Central memory CD8-positive, alpha-beta T cell (primary cell): ENCODE data around the gene TRA2A.
A peak's percentile ranks its signal among the peaks of the same experiment; 100 is the strongest.

Experiments used
- ATAC-seq: fragments of 150-1000 bp; cut with Tn5 transposase; replicated peaks from 2 replicates; pipeline ENCODE4 v1.10.0; 2022; ENCODE audit warnings: mild to moderate bottlenecking, moderate FRiP score, moderate number of reproducible peaks; ENCODE audit not compliant: poor library complexity, severe bottlenecking; ENCODE audit errors: extremely low read depth
- DNase-seq, 2 donors: peaks; one replicate each; pipeline ENCODE4 v3.0.0; 2021; ENCODE audit warnings: low spot score in 2 of 2
- H3K27ac Mint-ChIP-seq: one replicate; pipeline ENCODE4 v1.8.0; 2022; ENCODE audit warnings: low read depth, mild to moderate bottlenecking, moderate library complexity, mixed read lengths
- H3K27me3 Mint-ChIP-seq: one replicate; pipeline ENCODE4 v1.8.0; 2022; ENCODE audit warnings: mixed read lengths
- H3K36me3 Mint-ChIP-seq: one replicate; pipeline ENCODE4 v1.8.0; 2022; ENCODE audit warnings: mild to moderate bottlenecking, moderate library complexity, mixed read lengths; ENCODE audit not compliant: insufficient read depth
- H3K4me1 Mint-ChIP-seq: one replicate; pipeline ENCODE4 v1.8.0; 2022; ENCODE audit warnings: mixed read lengths
- H3K4me3 Mint-ChIP-seq: one replicate; pipeline ENCODE4 v1.8.0; 2022; ENCODE audit warnings: mild to moderate bottlenecking, moderate library complexity, mixed read lengths
- H3K9me3 Mint-ChIP-seq: one replicate; pipeline ENCODE4 v1.8.0; 2022; ENCODE audit warnings: mixed read lengths

TRA2A gene

GRCh38 chr7:23531794-23532489 is at the start of gene TRA2A:
Gene TRA2A, minus strand, starts transcription at chr7:23531981. Its CDS starts 157 bp downstream, at chr7:23531824.
- Mint-ChIP-seq H3K4me3 (peak within 1 kb of the TSS; percentile 98), H3K36me3 (peaks cover 44% of the 10 kb centered on the region), H3K27ac (peak within 1 kb of the TSS; percentile 100), H3K4me1 (peaks cover 40% of the 10 kb centered on the region), H3K9me3 (no peaks in the 10 kb centered on the region), H3K27me3 (no peaks in the 10 kb centered on the region)
- DNase-seq = peak; percentile 94 to 95
- peak; percentile 88 for ATAC-seq

GRCh38 chr7:23570592-23571200 is 38.9 kb upstream of the TRA2A start:
- ATAC-seq = peak; percentile 75
- Mint-ChIP-seq H3K36me3 (no peaks in the 10 kb centered on the region), H3K9me3 (no peaks in the 10 kb centered on the region), H3K27me3 (peaks cover 42% of the 10 kb centered on the region), H3K4me1 (peaks cover 10% of the 10 kb centered on the region), H3K27ac (no peak overlapping the region), H3K4me3 (no peak overlapping the region)
- peak; percentile 41 to 52 for DNase-seq

GRCh38 chr7:23558303-23558702 is 26.5 kb upstream of the TRA2A start:
- Mint-ChIP-seq H3K27ac (no peak overlapping the region), H3K4me3 (no peak overlapping the region), H3K27me3 (peaks cover 21% of the 10 kb centered on the region), H3K36me3 (peaks cover 1% of the 10 kb centered on the region), H3K9me3 (no peaks in the 10 kb centered on the region), H3K4me1 (no peaks in the 10 kb centered on the region)
- DNase-seq (no peak), ATAC-seq (no peak)

- no peak for ATAC-seq
- Mint-ChIP-seq H3K36me3 (no peaks in the 10 kb centered on the region), H3K27ac (no peak overlapping the region), H3K27me3 (no peaks in the 10 kb centered on the region), H3K4me1 (no peaks in the 10 kb centered on the region), H3K4me3 (no peak overlapping the region), H3K9me3 (no peaks in the 10 kb centered on the region)
- DNase-seq = no peak
These were observed 15.9 kb upstream of the TRA2A start for GRCh38 chr7:23547662-23548061.

GRCh38 chr7:23546897-23547572 is 15.3 kb upstream of the TRA2A start:
- Mint-ChIP-seq H3K9me3 (no peaks in the 10 kb centered on the region), H3K36me3 (no peaks in the 10 kb centered on the region), H3K27me3 (no peaks in the 10 kb centered on the region), H3K4me3 (no peak overlapping the region), H3K27ac (no peak overlapping the region), H3K4me1 (no peaks in the 10 kb centered on the region)
- ATAC-seq (peak; percentile 87), DNase-seq (peak; percentile 65 to 76)

GRCh38 chr7:23545493-23545892 is 13.7 kb upstream of the TRA2A start:
- ATAC-seq = no peak
- H3K9me3 Mint-ChIP-seq = no peaks in the 10 kb centered on the region

GRCh38 chr7:23544913-23545354 is 13.2 kb upstream of the TRA2A start:
- H3K9me3 Mint-ChIP-seq = no peaks in the 10 kb centered on the region
- peaks cover 4% of the 10 kb centered on the region for H3K4me1 Mint-ChIP-seq
- H3K36me3 Mint-ChIP-seq = no peaks in the 10 kb centered on the region
- ATAC-seq = no peak
- no peak for DNase-seq
- no peaks in the 10 kb centered on the region for H3K27me3 Mint-ChIP-seq
- H3K27ac Mint-ChIP-seq = no peak overlapping the region
- no peak overlapping the region for H3K4me3 Mint-ChIP-seq

More at GRCh38 chr7:23545493-23545892, 13.7 kb upstream of the TRA2A start:
- Mint-ChIP-seq H3K4me1 (no peaks in the 10 kb centered on the region), H3K36me3 (no peaks in the 10 kb centered on the region), H3K27me3 (no peaks in the 10 kb centered on the region), H3K4me3 (no peak overlapping the region), H3K27ac (no peak overlapping the region)
- no peak for DNase-seq

- no peaks in the 10 kb centered on the region for H3K9me3 Mint-ChIP-seq
- ATAC-seq (no peak), DNase-seq (no peak)
- H3K27me3 Mint-ChIP-seq = no peaks in the 10 kb centered on the region
- H3K4me3 Mint-ChIP-seq = no peak overlapping the region
- no peak overlapping the region for H3K27ac Mint-ChIP-seq
- no peaks in the 10 kb centered on the region for H3K36me3 Mint-ChIP-seq
- H3K4me1 Mint-ChIP-seq = peaks cover 13% of the 10 kb centered on the region
These were observed 11.0 kb upstream of the TRA2A start for GRCh38 chr7:23542752-23543151.

GRCh38 chr7:23539494-23539907 is 7.7 kb upstream of the TRA2A start:
- peak overlapping the region; percentile 86 for H3K27ac Mint-ChIP-seq
- ATAC-seq (peak; percentile 56), DNase-seq (no peak)
- peak overlapping the region; percentile 72 for H3K4me3 Mint-ChIP-seq
- H3K4me1 Mint-ChIP-seq = peaks cover 13% of the 10 kb centered on the region
- no peaks in the 10 kb centered on the region for H3K9me3 Mint-ChIP-seq
- no peaks in the 10 kb centered on the region for H3K27me3 Mint-ChIP-seq
- no peaks in the 10 kb centered on the region for H3K36me3 Mint-ChIP-seq

- Mint-ChIP-seq H3K4me3 (no peak overlapping the region), H3K27me3 (no peaks in the 10 kb centered on the region), H3K9me3 (no peaks in the 10 kb centered on the region), H3K27ac (no peak overlapping the region), H3K36me3 (no peaks in the 10 kb centered on the region), H3K4me1 (peaks cover 13% of the 10 kb centered on the region)
- DNase-seq (no peak), ATAC-seq (no peak)
These were observed 6.5 kb upstream of the TRA2A start for GRCh38 chr7:23538301-23538700.

- DNase-seq (no peak), ATAC-seq (no peak)
- no peaks in the 10 kb centered on the region for H3K27me3 Mint-ChIP-seq
- H3K9me3 Mint-ChIP-seq = no peaks in the 10 kb centered on the region
- peaks cover 40% of the 10 kb centered on the region for H3K36me3 Mint-ChIP-seq
- peak overlapping the region; percentile 100 for H3K27ac Mint-ChIP-seq
- peak overlapping the region; percentile 98 for H3K4me3 Mint-ChIP-seq
- peaks cover 30% of the 10 kb centered on the region for H3K4me1 Mint-ChIP-seq
These were observed 1.4 kb upstream of the TRA2A start for GRCh38 chr7:23533238-23533604.

GRCh38 chr7:23532490-23533237 is 883 bp upstream of the TRA2A start:
- no peaks in the 10 kb centered on the region for H3K9me3 Mint-ChIP-seq
- H3K27me3 Mint-ChIP-seq = no peaks in the 10 kb centered on the region
- H3K4me1 Mint-ChIP-seq = peaks cover 32% of the 10 kb centered on the region
- peak overlapping the region; percentile 100 for H3K27ac Mint-ChIP-seq
- ATAC-seq = no peak
- H3K36me3 Mint-ChIP-seq = peaks cover 42% of the 10 kb centered on the region
- peak overlapping the region; percentile 98 for H3K4me3 Mint-ChIP-seq
- no peak for DNase-seq
